AG08396 (cell line): Measurements from ENCODE around the gene NRTN.
"Not testable (repeated sequence)": the region's sequence is repeated elsewhere in the genome, so short reads cannot be mapped to it uniquely, and the experiment has no call there.

Source experiments
- DNase-seq: peaks from one replicate; pipeline ENCODE4 v3.0.0; 2012; ENCODE audit warnings: low spot score, mixed read lengths

Gene NRTN

DNA sequence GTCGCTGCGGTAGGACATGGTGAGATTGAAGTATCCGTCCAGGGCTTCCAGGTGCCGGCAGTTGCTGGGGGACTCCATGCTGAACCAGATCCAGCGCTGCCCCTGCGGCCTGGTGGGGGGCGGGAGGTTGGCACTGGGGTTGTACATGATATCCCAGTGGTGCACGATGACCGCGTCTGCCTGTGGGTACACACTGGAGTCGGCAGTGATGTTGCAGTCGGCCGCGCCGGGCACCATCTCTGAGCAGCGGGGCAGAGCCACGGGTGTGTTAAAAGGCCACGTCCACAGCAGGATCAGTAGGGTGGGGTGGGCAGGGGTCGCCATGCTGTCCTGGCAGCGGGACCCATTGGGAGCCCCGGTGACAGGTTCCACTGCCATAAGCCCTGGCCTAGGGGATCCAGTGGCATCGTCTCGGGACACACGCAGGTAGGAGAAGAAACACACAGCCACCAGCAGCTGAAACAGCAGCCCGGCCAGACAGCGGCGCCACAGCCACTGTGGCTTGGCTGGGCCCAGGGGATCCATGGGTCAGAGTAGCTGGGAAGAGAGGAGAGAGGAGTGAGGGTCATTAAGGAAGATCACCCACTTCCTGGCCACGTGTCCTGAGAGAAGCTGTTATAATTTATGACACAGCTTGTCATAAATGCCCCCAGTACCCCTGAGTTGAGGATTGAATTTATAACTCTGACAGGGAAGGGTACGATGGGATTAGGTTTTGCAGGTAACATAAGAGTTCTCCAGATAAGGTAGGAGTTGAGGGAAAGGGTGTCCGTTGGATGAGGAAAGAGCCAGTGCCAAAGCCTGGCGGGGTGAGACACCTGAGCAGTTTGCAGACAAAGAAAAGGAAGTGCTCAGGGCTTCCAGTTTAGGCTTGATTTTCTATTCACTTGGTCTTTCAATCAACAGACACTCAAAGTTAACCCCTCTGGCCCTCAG, 62.6 kb downstream of the NRTN start:
- no peak for DNase-seq

DNA sequence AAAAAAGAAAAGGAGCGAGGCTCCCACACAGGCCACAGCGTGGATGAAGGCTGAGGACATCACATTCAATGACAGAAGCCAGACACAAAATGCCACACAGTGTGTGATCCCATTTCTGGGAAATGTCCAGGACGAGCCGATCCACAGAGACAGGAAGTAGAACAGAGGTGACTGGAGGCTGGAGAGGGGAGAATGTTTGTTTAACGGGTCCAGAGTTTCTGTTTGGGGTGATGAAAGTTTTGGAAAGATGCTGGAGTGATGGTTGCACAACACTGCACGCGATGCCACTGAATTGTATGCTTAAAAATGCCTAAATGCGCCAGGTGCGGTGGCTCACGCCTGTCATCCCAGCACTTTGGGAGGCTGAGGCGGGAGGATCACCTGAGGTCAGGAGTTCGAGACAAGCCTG, 66.1 kb downstream of the NRTN start:
- DNase-seq = no peak

DNA sequence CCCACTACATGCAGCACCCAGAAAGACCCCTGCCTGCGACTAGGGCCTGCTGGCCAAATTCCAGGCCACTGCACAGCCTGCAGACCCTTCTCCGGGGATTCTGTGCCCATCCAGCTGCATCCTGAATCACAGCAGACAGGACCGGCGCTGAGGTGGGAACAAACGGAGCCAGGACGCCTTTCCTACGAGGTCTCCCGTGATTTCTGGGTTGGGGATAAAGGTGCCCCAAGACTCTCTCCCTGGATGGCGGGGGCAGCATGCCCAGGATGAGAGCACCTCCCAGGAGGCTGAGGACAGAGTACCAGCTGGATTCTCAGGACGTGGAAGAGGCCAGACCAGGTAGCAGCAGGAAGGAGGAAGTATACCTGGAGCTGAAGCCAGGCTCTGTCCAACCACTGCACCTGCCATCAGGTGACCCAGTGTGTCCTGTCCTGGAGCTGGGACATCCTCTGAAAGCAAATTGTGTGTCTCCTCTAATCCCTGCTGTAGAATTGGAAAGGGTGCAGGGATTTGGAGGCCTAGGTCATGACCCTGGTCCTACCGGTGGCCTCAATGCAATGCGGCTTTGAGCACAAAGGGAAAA, 68.8 kb downstream of the NRTN start:
- no peak for DNase-seq

DNA sequence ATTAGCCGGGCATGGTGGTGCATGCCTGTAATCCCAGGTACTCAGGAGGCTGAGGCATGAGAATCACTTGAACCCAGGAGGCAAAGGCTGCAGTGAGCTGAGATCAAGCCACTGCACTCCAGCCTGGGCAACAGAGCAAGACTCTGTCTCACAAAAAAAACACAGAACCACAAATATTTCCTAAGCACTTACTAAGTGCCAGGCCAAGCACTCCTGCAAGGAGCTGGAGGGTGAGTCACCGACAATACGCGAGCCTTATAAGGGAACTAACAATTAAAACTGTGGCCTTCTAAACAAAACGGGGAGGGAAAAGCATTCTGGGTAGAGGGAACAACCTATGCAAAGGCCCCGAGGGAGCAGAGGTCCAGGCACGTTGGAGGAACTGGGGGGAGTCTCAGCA, 69.6 kb downstream of the NRTN start:
- DNase-seq = not testable (repeated sequence)

DNA sequence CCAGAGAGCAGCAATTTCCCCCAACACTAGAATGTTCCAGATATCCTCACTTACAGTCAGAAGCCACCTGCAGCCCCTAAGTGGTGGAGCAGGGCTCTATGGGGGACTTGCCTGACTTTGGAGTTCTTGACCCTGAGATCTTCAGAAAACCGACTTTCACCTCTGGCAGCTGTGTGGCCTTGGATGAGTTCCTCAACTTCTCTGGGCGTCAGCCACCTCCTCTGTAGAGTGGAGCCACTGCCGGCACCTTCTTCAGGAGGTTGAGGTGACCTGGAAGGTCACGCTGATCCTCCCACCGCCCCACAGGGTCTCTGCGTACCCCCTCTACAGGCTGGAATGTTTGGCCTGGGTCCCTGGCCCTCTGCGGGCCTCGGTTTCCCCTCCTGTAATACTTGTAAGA, 72.6 kb downstream of the NRTN start:
- no peak for DNase-seq

DNA sequence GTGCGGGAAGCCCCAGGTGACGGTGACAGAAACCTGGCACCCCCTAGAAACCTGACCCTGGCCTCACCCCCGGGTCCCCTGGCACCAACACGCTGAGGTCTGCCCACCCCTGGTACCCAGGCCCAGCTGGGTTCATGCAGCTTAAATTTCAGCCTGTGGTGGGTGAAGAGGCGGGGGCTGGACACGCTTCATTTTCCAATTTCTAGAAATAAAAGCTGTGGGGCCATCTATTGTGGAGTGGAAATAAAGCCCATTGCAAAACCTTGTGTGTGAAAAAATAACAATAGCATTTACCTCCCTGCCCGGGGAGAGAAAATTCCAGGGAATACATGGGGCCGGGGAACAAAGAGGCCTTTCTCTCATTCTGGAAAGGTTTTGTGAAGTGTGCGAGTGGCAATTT, 73.0 kb downstream of the NRTN start:
- DNase-seq = no peak
